ENCODE results near the gene CACNA2D4. TPM values are rescaled to one million over a fixed set of nuclear protein-coding genes. Genes with fewer than 3 reads are reported as not detected.

The CACNA2D4 gene
- polyA plus RNA-seq, 3 donors from 2014 or later: 9.1 to 20.0 (median 9.6) TPM

- H3K9me3 Mint-ChIP-seq: no peaks in the 10 kb centered on the region
These were observed 12.5 kb upstream of the CACNA2D4 start for GRCh38 chr12:1930803-1931597.

DNA sequence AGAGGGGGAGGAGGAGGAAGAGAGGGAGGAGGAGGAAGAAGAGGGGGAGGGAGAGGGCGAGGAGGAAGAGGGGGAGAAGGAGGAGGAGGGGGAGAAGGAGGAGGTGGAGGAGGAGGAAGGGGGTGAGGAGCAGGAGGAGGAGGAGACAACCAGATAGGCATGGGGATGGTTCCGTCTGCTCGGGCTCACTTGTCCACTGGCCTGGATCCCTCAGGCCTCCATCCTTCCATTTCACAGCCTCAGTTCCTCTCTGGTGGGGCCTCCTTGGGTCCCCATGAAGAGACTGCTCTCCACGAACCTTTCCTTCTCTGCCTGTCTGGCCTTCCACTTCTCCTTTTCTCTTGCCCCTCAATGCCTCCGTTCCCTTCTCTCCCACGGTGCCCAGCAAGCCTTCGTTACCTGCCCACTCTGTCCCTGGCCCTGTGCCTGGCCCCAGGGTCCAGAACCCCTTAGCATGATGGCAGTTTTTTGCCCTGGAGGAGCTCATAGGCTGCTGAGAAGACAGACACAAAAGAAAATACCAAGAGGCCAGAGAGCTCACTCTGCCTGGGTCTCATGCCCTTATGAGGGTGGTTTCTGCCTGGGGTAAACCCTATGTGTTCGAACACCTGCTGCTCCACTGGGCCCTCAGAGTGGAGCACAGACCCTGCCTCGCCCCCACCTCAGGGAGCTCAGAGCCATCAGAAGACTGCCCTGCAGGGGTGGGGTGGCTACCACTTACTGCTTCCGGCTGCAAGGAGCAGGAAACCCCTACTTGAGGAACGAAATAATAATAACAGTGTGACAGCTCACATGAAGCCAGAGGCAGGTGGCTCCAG, 11.7 kb upstream of the CACNA2D4 start:
- Mint-ChIP-seq H3K27me3 (ENCODE audit: low read depth in 3 of 3) (peaks cover 0 to 5% (median 2%) of the 10 kb centered on the region in 3 donors), H3K4me3 (peak overlapping the region in 1 of 5 donors; percentile 54), H3K36me3 (no peaks in the 10 kb centered on the region), H3K9me3 (no peaks in the 10 kb centered on the region), H3K27ac (peak overlapping the region in 1 of 6 donors; percentile 52), H3K4me1 (peaks cover 2 to 6% of the 10 kb centered on the region in 2 donors)
- no peak for DNase-seq

More at GRCh38 chr12:1930803-1931597, 12.5 kb upstream of the CACNA2D4 start:
- Mint-ChIP-seq H3K4me1 (peaks cover 2 to 6% of the 10 kb centered on the region in 2 donors), H3K27ac (no peak overlapping the region), H3K36me3 (no peaks in the 10 kb centered on the region), H3K27me3 (ENCODE audit: low read depth in 3 of 3) (peaks cover 0 to 5% (median 2%) of the 10 kb centered on the region in 3 donors), H3K4me3 (no peak overlapping the region)
- no peak for DNase-seq

DNA sequence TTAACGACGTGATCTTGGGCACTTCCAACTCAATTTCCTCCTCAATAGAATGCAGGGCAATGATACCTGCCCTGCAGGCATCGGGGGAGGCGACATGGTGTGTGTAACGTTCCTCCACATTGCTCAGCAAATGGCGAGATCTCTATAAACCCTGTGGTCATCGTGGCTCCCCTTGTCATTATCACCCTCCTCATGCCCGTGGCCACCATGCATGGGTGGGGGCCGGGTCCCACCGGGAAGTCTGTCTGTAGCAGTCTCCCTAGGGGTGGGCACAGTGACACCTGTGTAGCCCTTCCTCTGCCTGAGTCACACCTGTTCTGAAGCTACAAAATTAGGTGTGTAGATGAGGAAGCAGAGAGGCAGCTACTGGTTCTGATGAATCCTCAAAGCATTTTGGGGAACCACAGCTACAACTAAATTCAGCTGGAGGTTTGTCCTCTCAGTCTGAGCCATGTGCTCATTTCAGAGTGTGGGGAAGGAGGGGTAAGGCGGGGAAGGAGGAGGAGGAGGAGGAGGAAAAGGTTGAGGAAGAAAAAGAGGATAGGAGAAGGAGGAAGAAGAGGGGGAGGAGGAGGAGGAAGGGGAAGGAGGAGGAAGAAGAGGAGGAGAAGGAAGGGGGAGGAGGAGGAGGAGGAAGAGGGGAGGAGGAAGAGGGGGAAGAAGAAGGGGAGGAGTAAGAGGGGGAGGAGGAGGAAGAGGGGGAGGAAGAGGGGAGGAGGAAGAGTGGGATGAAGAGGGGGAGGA, 11.0 kb upstream of the CACNA2D4 start:
- Mint-ChIP-seq H3K27ac (no peak overlapping the region), H3K27me3 (ENCODE audit: low read depth in 3 of 3) (peaks cover 0 to 5% (median 2%) of the 10 kb centered on the region in 3 donors), H3K36me3 (no peaks in the 10 kb centered on the region), H3K4me1 (peaks cover 2 to 6% of the 10 kb centered on the region in 2 donors), H3K4me3 (no peak overlapping the region), H3K9me3 (no peaks in the 10 kb centered on the region)
- no peak for DNase-seq

GRCh38 chr12:1928439-1929121, 10.1 kb upstream of the CACNA2D4 start:
- Mint-ChIP-seq H3K27ac (no peak overlapping the region), H3K27me3 (ENCODE audit: low read depth in 3 of 3) (peaks cover 0 to 5% (median 5%) of the 10 kb centered on the region in 3 donors), H3K4me3 (no peak overlapping the region), H3K9me3 (no peaks in the 10 kb centered on the region), H3K36me3 (no peaks in the 10 kb centered on the region), H3K4me1 (peaks cover 2 to 6% of the 10 kb centered on the region in 2 donors)
- no peak for DNase-seq

GRCh38 chr12:1927751-1928351, 9.4 kb upstream of the CACNA2D4 start:
- Mint-ChIP-seq H3K36me3 (no peaks in the 10 kb centered on the region), H3K27me3 (ENCODE audit: low read depth in 3 of 3) (peaks cover 0 to 6% (median 5%) of the 10 kb centered on the region in 3 donors), H3K27ac (no peak overlapping the region), H3K4me3 (no peak overlapping the region), H3K9me3 (no peaks in the 10 kb centered on the region), H3K4me1 (peaks cover 2 to 6% of the 10 kb centered on the region in 2 donors)
- DNase-seq: no peak

GRCh38 chr12:1927051-1927680, 8.7 kb upstream of the CACNA2D4 start:
- no peaks in the 10 kb centered on the region for H3K9me3 Mint-ChIP-seq
- H3K36me3 Mint-ChIP-seq: no peaks in the 10 kb centered on the region
- DNase-seq: no peak
- peaks cover 0 to 5% (median 4%) of the 10 kb centered on the region in 3 donors for H3K27me3 Mint-ChIP-seq (ENCODE audit: low read depth in 3 of 3)
- no peak overlapping the region for H3K27ac Mint-ChIP-seq
- no peak overlapping the region for H3K4me3 Mint-ChIP-seq
- peaks cover 2 to 6% of the 10 kb centered on the region in 2 donors for H3K4me1 Mint-ChIP-seq

GRCh38 chr12:1926251-1926657, 7.8 kb upstream of the CACNA2D4 start:
- no peak for DNase-seq
- H3K4me1 Mint-ChIP-seq: peaks cover 2 to 7% of the 10 kb centered on the region in 2 donors

GRCh38 chr12:1925684-1926006, 7.2 kb upstream of the CACNA2D4 start:
- H3K27ac Mint-ChIP-seq: no peak overlapping the region
- no peak for DNase-seq
- H3K9me3 Mint-ChIP-seq: no peaks in the 10 kb centered on the region
- peaks cover 3 to 9% (median 3%) of the 10 kb centered on the region in 3 donors for H3K27me3 Mint-ChIP-seq (ENCODE audit: low read depth in 3 of 3)
- H3K4me1 Mint-ChIP-seq: peaks cover 2 to 13% of the 10 kb centered on the region in 2 donors
- no peak overlapping the region for H3K4me3 Mint-ChIP-seq
- no peaks in the 10 kb centered on the region for H3K36me3 Mint-ChIP-seq

More at GRCh38 chr12:1926251-1926657, 7.8 kb upstream of the CACNA2D4 start:
- Mint-ChIP-seq H3K36me3 (no peaks in the 10 kb centered on the region), H3K27me3 (ENCODE audit: low read depth in 3 of 3) (peaks cover 0 to 4% (median 3%) of the 10 kb centered on the region in 3 donors), H3K27ac (peak overlapping the region in 1 of 6 donors; percentile 48), H3K4me3 (no peak overlapping the region), H3K9me3 (no peaks in the 10 kb centered on the region)

- Mint-ChIP-seq H3K4me1 (peaks cover 2 to 15% of the 10 kb centered on the region in 2 donors), H3K27me3 (ENCODE audit: low read depth in 3 of 3) (peaks cover 3 to 9% (median 3%) of the 10 kb centered on the region in 3 donors), H3K4me3 (no peak overlapping the region), H3K9me3 (no peaks in the 10 kb centered on the region), H3K27ac (no peak overlapping the region), H3K36me3 (no peaks in the 10 kb centered on the region)
- no peak for DNase-seq
These were observed 6.7 kb upstream of the CACNA2D4 start for GRCh38 chr12:1924996-1925683.

DNA sequence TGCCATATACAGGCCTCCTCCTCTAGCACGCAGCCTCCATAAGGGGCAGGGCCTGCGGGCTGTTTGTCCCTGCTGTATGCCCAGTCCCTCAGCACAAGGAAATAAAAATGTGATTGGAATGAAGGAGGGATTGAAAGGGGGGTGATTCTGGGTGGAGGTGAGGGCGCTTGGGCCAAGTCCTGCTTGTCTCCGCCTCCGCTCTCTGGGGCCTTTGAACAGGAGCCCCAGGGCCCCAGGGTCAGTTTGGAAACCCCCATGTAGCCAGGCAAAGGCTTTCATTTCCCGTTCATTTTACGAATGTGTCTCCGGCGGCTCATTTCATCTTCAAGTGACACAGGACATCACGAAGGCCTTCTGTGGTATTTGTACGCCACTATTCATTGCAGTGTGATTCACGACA, 4.5 kb upstream of the CACNA2D4 start:
- Mint-ChIP-seq H3K4me3 (no peak overlapping the region), H3K9me3 (no peaks in the 10 kb centered on the region), H3K36me3 (no peaks in the 10 kb centered on the region), H3K27me3 (ENCODE audit: low read depth in 3 of 3) (peaks cover 3 to 11% (median 3%) of the 10 kb centered on the region in 3 donors), H3K27ac (peak overlapping the region in 1 of 6 donors; percentile 36), H3K4me1 (peaks cover 0 to 9% of the 10 kb centered on the region in 2 donors)
- DNase-seq: no peak

- H3K36me3 Mint-ChIP-seq: no peaks in the 10 kb centered on the region
- H3K27me3 Mint-ChIP-seq (ENCODE audit: low read depth in 3 of 3): peaks cover 3 to 11% (median 3%) of the 10 kb centered on the region in 3 donors
- DNase-seq: peak in 1 of 3 donors; percentile 35
- H3K4me1 Mint-ChIP-seq: peaks cover 0 to 9% of the 10 kb centered on the region in 2 donors
- H3K27ac Mint-ChIP-seq: no peak overlapping the region
- no peaks in the 10 kb centered on the region for H3K9me3 Mint-ChIP-seq
- peak overlapping the region in 1 of 5 donors; percentile 30 for H3K4me3 Mint-ChIP-seq
These were observed 3.7 kb upstream of the CACNA2D4 start for GRCh38 chr12:1922075-1922709.
